ENCODE data around the gene PDGFB.

Gene PDGFB

DNA sequence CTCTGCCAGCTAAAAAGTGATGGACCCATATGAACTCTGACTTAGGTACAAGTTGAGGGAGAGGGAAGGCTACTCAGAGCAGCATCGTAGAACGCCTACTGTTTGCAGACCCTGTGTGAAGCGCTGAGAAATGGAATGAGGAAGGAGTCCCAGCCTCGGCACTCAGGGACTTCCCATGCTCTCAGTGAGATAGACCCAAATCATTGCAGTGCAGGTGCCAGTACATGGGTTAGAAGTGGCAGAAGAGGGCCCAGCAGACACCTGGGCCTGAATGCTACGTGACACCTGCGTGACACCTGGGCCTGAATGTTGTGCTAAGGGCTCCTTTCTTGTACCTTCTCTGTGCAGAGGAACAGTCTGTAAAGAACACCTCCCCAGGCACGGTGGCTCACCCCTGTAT, 2.6 kb upstream of the PDGFB start:
- Histone ChIP-seq H3K36me3 (replicated peaks) (no peaks in the 10 kb centered on the region), H3K4me3 (ENCODE audit: low read depth, low read length) (no peak overlapping the region), H3K27me3 (replicated peaks) (peaks cover 28% of the 10 kb centered on the region), H3K27ac (no peak overlapping the region)
- no peak for DNase-seq
- in situ Hi-C loops (cut with HindIII; ENCODE audit: low pct_ligation_motif_present, low sequenced_read_pairs): no loop called here
- TF ChIP-seq, protein P1, sequence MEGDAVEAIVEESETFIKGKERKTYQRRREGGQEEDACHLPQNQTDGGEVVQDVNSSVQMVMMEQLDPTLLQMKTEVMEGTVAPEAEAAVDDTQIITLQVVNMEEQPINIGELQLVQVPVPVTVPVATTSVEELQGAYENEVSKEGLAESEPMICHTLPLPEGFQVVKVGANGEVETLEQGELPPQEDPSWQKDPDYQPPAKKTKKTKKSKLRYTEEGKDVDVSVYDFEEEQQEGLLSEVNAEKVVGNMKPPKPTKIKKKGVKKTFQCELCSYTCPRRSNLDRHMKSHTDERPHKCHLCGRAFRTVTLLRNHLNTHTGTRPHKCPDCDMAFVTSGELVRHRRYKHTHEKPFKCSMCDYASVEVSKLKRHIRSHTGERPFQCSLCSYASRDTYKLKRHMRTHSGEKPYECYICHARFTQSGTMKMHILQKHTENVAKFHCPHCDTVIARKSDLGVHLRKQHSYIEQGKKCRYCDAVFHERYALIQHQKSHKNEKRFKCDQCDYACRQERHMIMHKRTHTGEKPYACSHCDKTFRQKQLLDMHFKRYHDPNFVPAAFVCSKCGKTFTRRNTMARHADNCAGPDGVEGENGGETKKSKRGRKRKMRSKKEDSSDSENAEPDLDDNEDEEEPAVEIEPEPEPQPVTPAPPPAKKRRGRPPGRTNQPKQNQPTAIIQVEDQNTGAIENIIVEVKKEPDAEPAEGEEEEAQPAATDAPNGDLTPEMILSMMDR (IDR thresholded peaks at IDR 0.05; ENCODE audit: low read depth, low read length, missing control alignments): no peak

DNA sequence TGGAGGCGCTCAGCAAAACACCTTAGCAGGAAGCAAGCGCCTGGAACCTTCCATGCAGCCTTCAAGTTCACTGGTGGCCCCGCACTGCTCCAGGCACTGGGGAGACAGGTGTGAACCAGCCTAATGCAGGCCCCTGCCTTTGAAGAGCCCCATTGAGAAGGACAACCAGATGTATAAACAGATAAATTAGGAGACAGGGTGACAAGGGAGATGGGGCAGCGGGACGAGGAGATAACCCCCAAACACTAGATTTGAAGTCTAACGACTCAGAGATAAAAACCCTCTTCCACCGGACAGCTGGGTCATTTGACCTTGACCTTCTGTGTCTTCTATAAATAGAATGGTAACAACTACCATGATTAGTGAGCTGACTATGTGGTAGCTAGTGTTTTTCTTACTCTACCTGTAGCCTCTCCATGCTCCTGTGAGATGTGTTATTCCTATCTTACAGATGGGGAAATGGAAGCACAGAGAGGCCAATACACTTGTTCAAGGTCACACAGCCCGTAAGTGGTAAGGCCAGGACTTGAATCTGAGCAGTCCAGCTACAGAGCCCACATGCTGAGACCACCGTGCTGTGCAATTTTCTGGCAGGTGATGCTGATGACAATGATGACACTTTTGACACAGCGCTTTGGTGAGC, 2.0 kb upstream of the PDGFB start:
- H3K27me3 ChIP-seq (replicated peaks): peaks cover 33% of the 10 kb centered on the region
- in situ Hi-C loops (cut with HindIII; ENCODE audit: low pct_ligation_motif_present, low sequenced_read_pairs): no loop called here
- no peak overlapping the region for H3K27ac ChIP-seq
- H3K36me3 ChIP-seq (replicated peaks): no peaks in the 10 kb centered on the region
- H3K4me3 ChIP-seq (ENCODE audit: low read depth, low read length): no peak overlapping the region
- TF ChIP-seq, protein P1 (IDR thresholded peaks at IDR 0.05; ENCODE audit: low read depth, low read length, missing control alignments): no peak
- DNase-seq: no peak

DNA sequence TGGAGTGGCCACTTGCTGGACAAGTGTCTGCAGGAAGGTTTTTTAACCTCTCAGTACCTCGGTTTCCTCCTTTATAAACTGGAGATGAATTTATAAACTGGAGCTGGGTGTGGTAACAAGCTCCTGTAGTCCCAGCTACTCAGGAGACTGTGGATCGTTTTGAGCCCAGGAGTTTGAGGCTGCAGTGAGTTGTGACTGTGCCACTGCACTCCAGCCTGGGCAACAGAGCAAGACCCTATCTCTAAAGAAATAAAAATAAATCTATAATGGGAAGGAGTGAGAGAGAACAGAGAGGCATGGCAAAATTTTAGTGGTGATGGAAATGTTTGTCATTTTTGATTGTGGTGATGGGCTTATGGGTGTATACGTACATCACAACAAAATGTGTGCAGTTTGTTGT, 1.4 kb upstream of the PDGFB start:
- H3K36me3 ChIP-seq (replicated peaks): no peaks in the 10 kb centered on the region
- in situ Hi-C loops (cut with HindIII; ENCODE audit: low pct_ligation_motif_present, low sequenced_read_pairs): no loop called here
- H3K4me3 ChIP-seq (ENCODE audit: low read depth, low read length): no peak overlapping the region
- TF ChIP-seq, protein P1 (IDR thresholded peaks at IDR 0.05; ENCODE audit: low read depth, low read length, missing control alignments): no peak
- H3K27ac ChIP-seq: no peak overlapping the region
- H3K27me3 ChIP-seq (replicated peaks): peaks cover 36% of the 10 kb centered on the region
- no peak for DNase-seq

DNA sequence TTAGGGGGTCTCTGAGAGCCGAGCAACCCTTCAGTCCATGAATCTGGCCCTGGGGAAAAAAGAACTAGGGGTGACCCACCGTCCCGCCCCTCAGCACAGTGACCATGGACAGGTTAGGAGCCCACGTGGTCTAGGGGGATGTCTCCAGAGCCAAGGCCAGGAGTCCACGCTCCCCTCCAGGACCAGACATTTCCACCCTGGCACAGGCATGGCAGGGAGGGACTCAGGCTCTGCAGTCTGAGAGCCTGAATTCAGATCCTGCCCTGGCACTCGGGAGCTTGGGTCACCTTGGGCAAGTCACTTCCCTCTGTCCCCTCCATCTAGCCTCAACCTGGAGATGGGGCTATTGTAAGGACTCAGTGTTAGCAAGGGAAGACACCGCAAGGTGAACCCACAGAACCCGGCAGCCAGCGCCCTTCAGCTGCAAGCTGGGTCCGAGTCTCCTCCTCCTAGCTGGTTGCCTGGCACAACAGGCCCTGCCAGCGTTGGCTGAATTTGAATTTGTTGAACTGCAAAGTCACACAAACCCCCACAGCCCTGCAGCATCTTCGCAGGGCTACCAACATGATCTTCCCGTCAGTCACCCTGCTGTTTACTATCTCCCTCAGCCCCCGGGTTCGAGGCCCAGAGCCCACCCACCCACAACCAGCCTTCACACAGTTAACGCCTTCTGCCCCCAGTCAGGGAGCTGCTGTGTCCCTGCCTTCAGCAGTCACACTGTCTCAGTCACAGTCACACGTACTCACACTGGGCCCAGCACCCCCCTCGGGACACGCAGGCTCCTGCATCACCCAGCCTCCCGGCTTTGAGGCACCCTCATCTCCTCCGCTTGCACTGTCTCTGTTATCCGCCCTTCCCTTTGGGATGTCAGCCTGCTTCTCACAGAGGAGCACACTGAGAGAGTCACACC, 603 bp upstream of the PDGFB start:
- no peak overlapping the region for H3K4me3 ChIP-seq (ENCODE audit: low read depth, low read length)
- TF ChIP-seq, protein P1 (IDR thresholded peaks at IDR 0.05; ENCODE audit: low read depth, low read length, missing control alignments): no peak
- no peak for DNase-seq
- H3K36me3 ChIP-seq (replicated peaks): no peaks in the 10 kb centered on the region
- in situ Hi-C loops (cut with HindIII; ENCODE audit: low pct_ligation_motif_present, low sequenced_read_pairs): no loop called here
- peaks cover 36% of the 10 kb centered on the region for H3K27me3 ChIP-seq (replicated peaks)
- no peak overlapping the region for H3K27ac ChIP-seq

DNA sequence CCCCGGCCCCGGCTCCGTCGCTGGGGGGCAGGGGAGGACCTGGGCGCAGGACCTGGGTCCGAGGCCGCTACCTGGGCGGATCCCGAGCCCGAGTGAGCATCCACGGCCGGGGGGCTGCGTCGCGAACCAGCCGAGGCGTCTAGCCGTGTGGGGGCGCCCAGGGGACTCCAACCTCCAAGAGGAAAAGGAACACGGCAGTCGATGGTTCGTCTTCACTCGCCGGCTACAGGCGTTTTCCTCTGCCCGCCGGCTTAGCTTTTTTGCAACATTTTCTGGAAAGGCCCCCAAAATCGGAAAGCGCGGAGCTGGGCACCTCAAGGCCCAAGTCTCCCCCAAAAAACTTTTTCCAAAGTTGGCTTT, 666 bp downstream of the PDGFB start:
- in situ Hi-C loops (cut with HindIII; ENCODE audit: low pct_ligation_motif_present, low sequenced_read_pairs): no loop called here
- no peak overlapping the region for H3K27ac ChIP-seq
- TF ChIP-seq, protein P1 (IDR thresholded peaks at IDR 0.05; ENCODE audit: low read depth, low read length, missing control alignments): no peak
- DNase-seq: no peak
- H3K27me3 ChIP-seq (replicated peaks): peaks cover 36% of the 10 kb centered on the region
- H3K4me3 ChIP-seq (ENCODE audit: low read depth, low read length): no peak overlapping the region
- H3K36me3 ChIP-seq (replicated peaks): no peaks in the 10 kb centered on the region

Measured in brain microvascular endothelial cell (primary cell).